HG03175 (cell line): ENCODE results near the gene MAGIX.
"Not testable (repeated sequence)": the region's sequence is repeated elsewhere in the genome, so short reads cannot be mapped to it uniquely, and the experiment has no call there.

ENCODE experiments used
- ATAC-seq: cut with Tn5 transposase; IDR thresholded peaks from one replicate; pipeline ENCODE4 v1.9.1; 2021; ENCODE audit warnings: mild to moderate bottlenecking, moderate library complexity; ENCODE audit not compliant: unreplicated experiment

The MAGIX gene

GRCh38 chrX:49162620-49163019 is at the start of gene MAGIX:
Gene MAGIX, plus strand, starts transcription at chrX:49162758. Its CDS starts 132 bp downstream, at chrX:49162890.
- ATAC-seq, result no peak

DNA sequence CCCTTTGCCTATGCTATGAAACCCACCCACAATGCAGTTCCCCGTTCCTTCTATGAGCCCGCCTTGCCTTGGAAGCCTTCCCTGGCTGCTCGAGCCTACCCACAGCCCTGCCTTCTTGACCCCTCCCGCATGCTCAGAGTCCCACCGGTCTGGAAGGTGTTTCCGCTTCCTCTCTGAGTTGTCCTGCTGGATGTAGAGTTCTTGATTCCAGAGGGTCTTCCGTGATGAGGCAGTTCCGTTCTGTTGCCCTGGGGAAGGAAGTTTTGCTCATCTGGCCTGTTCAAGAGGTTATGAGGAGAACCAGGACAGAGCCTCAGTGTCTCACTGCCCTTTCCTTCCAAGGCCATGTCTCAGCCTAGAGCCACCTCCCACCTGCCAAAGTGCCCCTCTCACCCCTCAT is 46.5 kb upstream of the MAGIX start:
- no peak for ATAC-seq

GRCh38 chrX:49116716-49117115 is 45.8 kb upstream of the MAGIX start:
- ATAC-seq, result no peak

- no peak for ATAC-seq
Measured at GRCh38 chrX:49117581-49117980, 45.0 kb upstream of the MAGIX start.

GRCh38 chrX:49120091-49120490 is 42.5 kb upstream of the MAGIX start:
- no peak for ATAC-seq

DNA sequence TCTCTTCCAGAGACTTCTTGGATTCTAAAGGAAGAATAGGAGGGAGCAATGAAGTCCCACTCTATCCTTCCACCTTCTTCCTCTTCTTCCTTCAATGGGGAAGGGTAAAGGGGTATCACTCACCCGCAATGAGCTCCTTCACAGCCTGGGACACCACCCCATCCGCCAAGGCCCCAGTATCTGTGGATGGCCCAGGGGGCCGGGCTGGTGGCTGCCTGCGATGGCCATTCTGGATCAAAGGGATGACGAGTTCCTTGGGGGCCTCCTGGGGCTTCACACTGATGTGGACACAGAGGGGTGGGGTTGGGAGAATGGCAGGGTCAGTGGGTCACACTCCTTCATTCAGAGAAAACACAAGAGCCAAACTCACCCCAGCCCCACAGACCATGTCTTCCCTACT is 40.1 kb upstream of the MAGIX start:
- no peak for ATAC-seq

- not testable (repeated sequence) for ATAC-seq
Measured at GRCh38 chrX:49127742-49128258, 34.8 kb upstream of the MAGIX start.

- ATAC-seq, result no peak
Measured at GRCh38 chrX:49129427-49129826, 33.1 kb upstream of the MAGIX start.

- not testable (repeated sequence) for ATAC-seq
Measured at GRCh38 chrX:49132275-49132674, 30.3 kb upstream of the MAGIX start.

GRCh38 chrX:49133759-49134158 is 28.8 kb upstream of the MAGIX start:
- no peak for ATAC-seq

- ATAC-seq, result no peak
Measured at GRCh38 chrX:49137492-49137891, 25.1 kb upstream of the MAGIX start.

DNA sequence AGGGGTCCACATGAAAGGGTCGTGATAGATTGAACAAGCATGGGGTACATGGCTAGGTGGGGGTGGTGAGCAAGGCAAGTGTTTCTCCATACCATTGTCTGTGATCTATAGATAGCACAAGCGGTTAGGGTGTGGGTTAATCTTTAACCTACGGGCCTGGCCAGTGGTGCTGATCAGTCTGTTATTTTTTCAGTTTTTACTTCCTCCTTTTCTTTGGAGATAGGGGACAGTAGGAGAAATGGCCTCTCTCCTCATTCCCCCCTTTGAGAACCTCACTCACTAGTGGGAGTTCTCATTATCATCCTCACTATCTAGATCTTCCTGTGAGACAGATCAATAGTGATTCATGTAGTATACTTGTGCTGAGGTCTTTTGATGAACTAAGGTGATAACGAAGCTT is 22.8 kb upstream of the MAGIX start:
- no peak for ATAC-seq

DNA sequence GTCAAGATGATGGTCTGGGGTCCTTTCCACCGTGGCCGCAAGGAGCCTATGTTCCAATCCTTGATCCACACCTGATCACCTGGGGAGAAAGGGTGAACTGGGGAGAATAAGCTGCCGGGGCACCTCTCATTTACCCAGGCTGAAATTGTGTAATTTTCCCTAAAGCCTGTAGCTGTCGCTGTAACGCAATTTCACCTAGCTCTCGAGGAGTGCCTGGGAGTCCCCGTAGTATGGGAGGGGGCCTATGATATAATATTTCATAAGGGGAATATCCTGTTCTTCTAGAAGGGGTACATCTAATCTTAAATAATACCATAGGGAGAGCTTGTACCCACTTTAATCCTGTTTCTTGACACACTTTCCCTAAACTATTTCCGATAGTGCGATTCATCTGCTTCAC is 20.3 kb upstream of the MAGIX start:
- ATAC-seq, result not testable (repeated sequence)

- not testable (repeated sequence) for ATAC-seq
Measured at GRCh38 chrX:49143154-49143553, 19.4 kb upstream of the MAGIX start.

DNA sequence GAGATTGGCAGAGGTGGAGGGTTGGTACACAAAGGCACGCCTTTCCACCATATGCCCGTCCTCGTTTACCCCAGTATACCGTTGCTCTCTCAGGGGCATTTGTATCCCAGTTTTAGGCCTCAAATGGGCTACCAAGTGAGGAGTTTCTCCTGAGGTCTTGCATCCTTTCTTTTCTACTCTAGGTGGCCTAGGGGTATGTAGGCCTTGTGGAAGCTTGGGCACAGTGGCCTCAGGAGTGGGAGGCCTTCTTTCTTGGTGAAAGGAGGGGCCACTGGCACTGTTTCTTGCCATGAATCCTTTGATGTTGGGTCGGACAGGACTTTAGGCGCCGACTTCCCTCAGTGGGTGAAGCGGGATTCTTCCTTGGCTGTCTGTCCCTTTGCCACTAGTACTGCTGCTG is 15.3 kb upstream of the MAGIX start:
- ATAC-seq, result no peak

DNA sequence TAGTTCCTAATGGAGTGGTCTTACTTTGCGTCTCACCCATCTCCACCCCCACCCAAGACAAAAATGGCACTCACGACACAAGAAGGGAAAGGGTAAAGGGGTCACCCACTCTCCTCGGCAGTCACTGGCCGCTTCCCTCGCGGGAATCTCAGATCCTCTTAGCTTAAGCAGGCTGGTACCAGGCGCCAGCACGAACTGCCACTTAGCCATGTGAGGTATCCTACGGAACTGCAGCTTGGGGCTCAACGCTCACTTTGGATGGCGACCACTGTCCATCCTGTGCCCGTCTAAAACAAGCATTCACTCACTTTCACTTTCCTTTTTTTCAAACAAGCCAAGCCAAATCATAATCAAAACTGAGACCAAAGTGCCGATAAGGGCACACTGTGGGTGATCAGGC is 14.6 kb upstream of the MAGIX start:
- no peak for ATAC-seq

DNA sequence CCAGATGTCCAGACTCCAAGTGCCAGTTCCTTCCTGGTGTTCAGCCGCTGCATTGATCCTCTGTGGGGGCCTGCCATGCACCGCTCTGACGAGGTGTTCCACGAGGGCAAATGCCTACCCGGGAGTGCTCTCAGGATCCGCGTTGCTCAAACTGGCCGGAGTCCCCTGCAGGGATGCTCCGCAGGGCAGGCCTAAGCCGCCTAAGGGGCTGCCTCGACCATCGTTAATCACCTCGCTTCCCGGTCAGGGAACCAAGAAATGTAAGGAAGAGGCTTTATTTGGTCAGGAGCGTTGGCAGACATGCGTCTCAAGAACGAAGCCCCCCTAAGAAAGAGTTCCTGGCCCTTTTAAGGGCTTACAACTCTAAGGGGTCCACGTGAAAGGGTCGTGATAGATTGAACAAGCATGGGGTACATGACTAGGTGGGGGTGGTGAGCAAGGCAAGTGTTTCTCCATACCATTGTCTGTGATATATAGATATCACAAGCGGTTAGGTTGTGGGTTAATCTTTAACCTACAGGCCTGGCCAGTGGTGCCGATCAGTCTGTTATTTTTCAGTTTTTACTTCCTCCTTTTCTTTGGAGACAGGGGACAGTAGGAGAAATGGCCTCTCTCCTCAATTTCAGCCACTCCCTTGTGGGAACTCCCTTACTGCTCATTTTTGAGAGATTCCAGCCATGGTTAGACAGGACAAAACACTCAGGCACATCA is 14.0 kb upstream of the MAGIX start:
- ATAC-seq, result not testable (repeated sequence)

DNA sequence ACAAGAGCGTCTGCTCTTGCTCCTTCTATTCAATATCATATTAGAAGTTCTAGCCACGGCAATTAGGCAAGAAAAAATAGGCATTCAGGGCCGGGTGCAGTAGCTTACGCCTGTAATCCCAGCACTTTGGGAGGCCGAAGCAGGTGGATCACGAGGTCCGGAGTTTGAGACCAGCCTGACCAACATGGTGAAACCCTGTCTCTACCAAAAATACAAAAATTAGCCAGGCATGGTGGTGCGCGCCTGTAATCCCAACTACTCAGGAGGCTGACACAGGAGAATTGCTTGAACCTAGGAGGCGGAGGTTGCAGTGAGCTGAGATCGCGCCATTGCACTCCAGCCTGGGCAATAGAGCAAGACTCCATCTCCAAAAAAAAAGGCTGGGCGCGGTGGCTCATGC is 13.3 kb upstream of the MAGIX start:
- ATAC-seq, result not testable (repeated sequence)

DNA sequence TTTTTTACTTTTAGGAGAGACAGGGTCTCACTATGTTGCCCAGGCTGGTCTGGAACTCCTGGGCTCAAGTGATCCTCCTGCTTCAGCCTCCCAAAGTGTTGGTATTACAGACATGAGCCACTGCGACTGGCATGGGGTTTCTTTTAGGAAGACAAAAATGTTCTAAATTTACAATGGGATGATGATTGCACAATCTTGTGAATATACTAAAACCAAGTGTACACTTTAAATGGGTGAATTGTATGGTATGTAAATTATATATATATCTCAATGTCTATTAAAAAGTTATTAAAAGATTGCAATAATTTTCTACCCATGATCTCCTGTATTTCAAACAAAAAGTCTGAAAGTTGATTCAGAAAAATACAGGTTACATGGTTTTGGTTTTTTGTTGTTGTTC is 9.1 kb upstream of the MAGIX start:
- ATAC-seq, result no peak

DNA sequence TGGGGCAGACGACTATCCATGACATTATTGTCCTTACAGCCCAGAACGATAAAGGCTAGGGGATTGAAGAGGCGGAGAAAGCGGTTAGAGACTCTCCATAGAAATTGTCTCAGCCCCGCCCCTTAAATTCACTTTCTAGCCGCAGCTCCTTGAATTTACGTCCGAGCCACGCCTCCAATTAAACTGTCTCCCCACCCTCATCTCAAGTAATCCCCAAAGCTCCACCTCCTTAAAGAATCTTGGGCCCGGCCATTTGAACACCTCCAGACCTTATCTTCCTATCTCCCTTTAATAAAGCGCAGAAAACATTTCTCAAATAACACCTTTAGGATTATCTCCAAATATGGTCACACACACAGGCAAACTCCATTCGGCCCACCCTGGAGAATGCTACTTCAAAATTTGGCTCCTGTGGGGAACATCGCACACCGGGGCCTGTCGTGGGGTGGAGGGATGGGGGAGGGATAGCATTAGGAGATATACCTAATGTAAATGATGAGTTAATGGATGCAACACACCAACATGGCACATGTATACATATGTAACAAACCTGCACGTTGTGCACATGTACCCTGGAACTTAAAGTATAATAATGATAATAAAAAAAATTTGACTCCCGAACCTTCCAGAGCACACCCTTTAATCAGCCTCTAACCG is 7.2 kb upstream of the MAGIX start:
- ATAC-seq, result peak; percentile 10

- peak; percentile 93 for ATAC-seq
Measured at GRCh38 chrX:49155900-49156837, 6.4 kb upstream of the MAGIX start.
